ENCODE measurements around the gene RNF220. TPM values are rescaled to one million over a fixed set of nuclear protein-coding genes. Genes with fewer than 3 reads are reported as not detected.

The RNF220 gene
- total and polyA plus RNA-seq, 2 of the 4 experiments (the other 2 are of a cell fraction): 71.8 to 77.1 TPM

GRCh38 chr1:44575396-44575795 lies 170.3 kb downstream of the RNF220 start:
- BruUV-seq (replicated peaks): no TSS peak

More at GRCh38 chr1:44575396-44575795, 170.3 kb downstream of the RNF220 start:
- no peaks in the 10 kb centered on the region for H3K36me3 ChIP-seq (ENCODE audit: control insufficient read depth, insufficient read depth, low read length)
- dilution Hi-C loops (cut with HindIII; ENCODE audit: low sequenced_read_pairs, unreplicated experiment): no loop called here
- no peak overlapping the region for H2BK20ac ChIP-seq (ENCODE audit: low read depth, low read length)
- no peak overlapping the region for H2BK120ac ChIP-seq (ENCODE audit: low read depth, low read length)
- no peak overlapping the region for H2BK15ac ChIP-seq (ENCODE audit: low read depth, low read length)
- H3K4ac ChIP-seq (ENCODE audit: low read depth, low read length): no peak overlapping the region
- no peak overlapping the region for H2AK5ac ChIP-seq (ENCODE audit: low read depth, low read length)
- no peak overlapping the region for H3K9ac ChIP-seq (ENCODE audit: low read depth, low read length)
- no peak overlapping the region for H2AK9ac ChIP-seq (replicated peaks; ENCODE audit: low read depth, low read length, poor library complexity)
- H3K56ac ChIP-seq (ENCODE audit: extremely low read depth, insufficient read depth, low read length): no peak overlapping the region
- H3K4me2 ChIP-seq (ENCODE audit: low read depth, low read length): no peak overlapping the region
- no peak overlapping the region for H4K5ac ChIP-seq (ENCODE audit: low read depth, low read length)
- H3K14ac ChIP-seq (replicated peaks; ENCODE audit: low read depth, low read length): no peak overlapping the region
- WGBS, 2 experiments (ENCODE audit: extremely low coverage in 2 of 2, insufficient read length in 1 of 2): no CpG with 5 or more reads among the region's 4 CpGs
- intact Hi-C loops (cut with micrococcal nuclease): no loop called here
- no peak overlapping the region for H2AFZ ChIP-seq (replicated peaks; ENCODE audit: low read length, poor library complexity)
- no peaks in the 10 kb centered on the region for H3K9me1 ChIP-seq (ENCODE audit: insufficient read depth, low read length)
- no peaks in the 10 kb centered on the region for H3K79me1 ChIP-seq (ENCODE audit: low read depth in 1 of 2, low read length in 2 of 2)
- no peaks in the 10 kb centered on the region for H4K20me1 ChIP-seq (ENCODE audit: insufficient read depth, low read length)
- peaks cover 36% of the 10 kb centered on the region for H3K27me3 ChIP-seq (ENCODE audit: control insufficient read depth, insufficient read depth, low read length)
- H3K4me3 ChIP-seq (ENCODE audit: insufficient read depth, low read depth, low read length): no peak overlapping the region
- ChIA-PET POLR2A (ENCODE audit: unreplicated experiment) (no interaction called here), CTCF (no interaction called here)
- in situ Hi-C loops (cut with MboI; ENCODE audit: low sequenced_read_pairs): no loop called here
- H3K23ac ChIP-seq (ENCODE audit: low read depth, low read length): no peak overlapping the region
- no peak overlapping the region for H3K18ac ChIP-seq (ENCODE audit: low read depth, low read length)
- no peaks in the 10 kb centered on the region for H3K9me3 ChIP-seq (ENCODE audit: control insufficient read depth, insufficient read depth, low read length)
- no peak for ATAC-seq (ENCODE audit: low read depth)
- H2BK5ac ChIP-seq (ENCODE audit: low read depth, low read length, poor library complexity, severe bottlenecking): no peak overlapping the region
- no peak overlapping the region for H4K8ac ChIP-seq (ENCODE audit: low read depth in 2 of 2, low read length in 2 of 2)
- H4K91ac ChIP-seq (ENCODE audit: insufficient read depth, low read depth, low read length): no peak overlapping the region
- H3K4me1 ChIP-seq (ENCODE audit: control insufficient read depth, insufficient read depth, low read length): no peaks in the 10 kb centered on the region
- no peak for DNase-seq
- TF ChIP-seq SMC3 (IDR thresholded peaks at IDR 0.05; ENCODE audit: low read depth, low read length) (no peak), NFE2L2 (IDR thresholded peaks at IDR 0.05; ENCODE audit: low read depth, low read length) (no peak), CEBPB (IDR thresholded peaks at IDR 0.05; ENCODE audit: low read depth, low read length) (no peak), CTCF (conservative IDR thresholded peaks at IDR 0.05; ENCODE audit: low read depth, low read length) (no peak), MAFK (IDR thresholded peaks at IDR 0.05; ENCODE audit: low read depth, low read length) (no peak), MAZ (IDR thresholded peaks at IDR 0.05; ENCODE audit: borderline replicate concordance, low read depth, low read length) (no peak), RFX5 (IDR thresholded peaks at IDR 0.05; ENCODE audit: low read depth, low read length) (no peak), USF2 (IDR thresholded peaks at IDR 0.05; ENCODE audit: low read depth, low read length) (no peak), RCOR1 (IDR thresholded peaks at IDR 0.05; ENCODE audit: insufficient replicate concordance, low read length) (no peak), MXI1 (IDR thresholded peaks at IDR 0.05; ENCODE audit: borderline replicate concordance, low read depth, low read length) (no peak), ELK1 (IDR thresholded peaks at IDR 0.05; ENCODE audit: borderline replicate concordance, low read depth, low read length) (no peak), CHD1 (IDR thresholded peaks at IDR 0.05; ENCODE audit: low read depth, low read length) (no peak), BHLHE40 (IDR thresholded peaks at IDR 0.05; ENCODE audit: low read depth, low read length) (no peak), FOS (IDR thresholded peaks at IDR 0.05; ENCODE audit: low read depth, low read length) (no peak), RAD21 (IDR thresholded peaks at IDR 0.05; ENCODE audit: low read length) (no peak)
- no peak overlapping the region for H3K27ac ChIP-seq (ENCODE audit: insufficient read depth, low read length)
